Trophoblast cell (in vitro differentiated cells and primary cell): ENCODE data around the gene TBX4.

Experiments used
- DNase-seq, 2 donors: peaks; one replicate each; pipeline ENCODE4 v3.0.0-alpha.2; 2016
- H2AFZ ChIP-seq: 2 replicates; pipeline ENCODE4 v1.6.1; 2013; ENCODE audit warnings: low read length, moderate library complexity, mild to moderate bottlenecking; ENCODE audit not compliant: insufficient read depth, poor library complexity
- H2AK5ac ChIP-seq: 2 replicates; pipeline ENCODE4 v1.6.1; 2013; ENCODE audit warnings: mild to moderate bottlenecking, low read length
- H2BK120ac ChIP-seq: 2 replicates; pipeline ENCODE4 v1.6.1; 2013; ENCODE audit warnings: low read length, mild to moderate bottlenecking, moderate library complexity; ENCODE audit not compliant: insufficient read depth, poor library complexity
- H2BK12ac ChIP-seq: 2 replicates; pipeline ENCODE4 v1.6.1; 2013; ENCODE audit warnings: mild to moderate bottlenecking, low read length, moderate library complexity
- H2BK5ac ChIP-seq: 2 replicates; pipeline ENCODE4 v1.6.1; 2013; ENCODE audit warnings: low read length, low read depth, moderate library complexity, mild to moderate bottlenecking; ENCODE audit not compliant: poor library complexity
- H3K14ac ChIP-seq: 2 replicates; pipeline ENCODE4 v1.6.1; 2013; ENCODE audit warnings: mild to moderate bottlenecking, low read length
- H3K18ac ChIP-seq: 2 replicates; pipeline ENCODE4 v1.6.1; 2013; ENCODE audit warnings: mild to moderate bottlenecking, low read length
- H3K23ac ChIP-seq: 2 replicates; pipeline ENCODE4 v1.6.1; 2013; ENCODE audit warnings: low read length
- H3K27ac ChIP-seq: 2 replicates; pipeline ENCODE4 v1.5.1; 2013; ENCODE audit warnings: low read depth, mild to moderate bottlenecking, inconsistent platforms, low read length, moderate library complexity
- H3K27me3 ChIP-seq: 2 replicates; pipeline ENCODE4 v1.6.1; 2013; ENCODE audit warnings: inconsistent platforms, mild to moderate bottlenecking, low read length, moderate library complexity; ENCODE audit not compliant: insufficient read depth
- H3K36me3 ChIP-seq, 2 experiments: 1 replicate in 1 of 2; 2 replicates in 1 of 2; pipeline ENCODE4 v1.6.1; 2013; ENCODE audit warnings: low read length in 2 of 2, mild to moderate bottlenecking in 2 of 2, moderate library complexity in 1 of 2; ENCODE audit not compliant: insufficient read depth in 2 of 2, control insufficient read depth in 1 of 2
- H3K4ac ChIP-seq: 2 replicates; pipeline ENCODE4 v1.6.1; 2013; ENCODE audit warnings: low read depth, mild to moderate bottlenecking, low read length, moderate library complexity
- H3K4me1 ChIP-seq, 2 experiments: 1 replicate in 1 of 2; 2 replicates in 1 of 2; pipeline ENCODE4 v1.6.1; 2013; ENCODE audit warnings: low read length in 2 of 2, mild to moderate bottlenecking in 2 of 2, moderate library complexity in 1 of 2; ENCODE audit not compliant: insufficient read depth in 2 of 2, control insufficient read depth in 1 of 2
- H3K4me2 ChIP-seq: 2 replicates; pipeline ENCODE4 v1.6.1; 2013; ENCODE audit warnings: inconsistent platforms, mild to moderate bottlenecking, low read length, moderate library complexity
- H3K4me3 ChIP-seq: 2 replicates; pipeline ENCODE4 v1.5.1; 2013; ENCODE audit warnings: mild to moderate bottlenecking, low read depth, low read length, inconsistent platforms
- H3K79me1 ChIP-seq: one replicate; pipeline ENCODE4 v1.6.1; 2013; ENCODE audit warnings: low read length
- H3K79me2 ChIP-seq: 2 replicates; pipeline ENCODE4 v1.6.1; 2013; ENCODE audit warnings: low read length, mild to moderate bottlenecking; ENCODE audit not compliant: control insufficient read depth, insufficient read depth, poor library complexity
- H3K9ac ChIP-seq: 2 replicates; pipeline ENCODE4 v1.6.1; 2013; ENCODE audit warnings: mild to moderate bottlenecking, low read length
- H3K9me3 ChIP-seq: 2 replicates; pipeline ENCODE4 v1.6.1; 2013; ENCODE audit warnings: low read depth, mild to moderate bottlenecking, control low read depth, inconsistent platforms, low read length; ENCODE audit not compliant: insufficient read depth
- H4K12ac ChIP-seq: 2 replicates; pipeline ENCODE4 v1.6.1; 2013; ENCODE audit warnings: low read depth, mild to moderate bottlenecking, low read length, moderate library complexity
- H4K8ac ChIP-seq: 2 replicates; pipeline ENCODE4 v1.6.1; 2013; ENCODE audit warnings: low read depth, mild to moderate bottlenecking, low read length, moderate library complexity
- H4K91ac ChIP-seq: one replicate; pipeline ENCODE4 v1.6.1; 2013; ENCODE audit warnings: low read depth, mild to moderate bottlenecking, low read length, moderate library complexity
- WGBS: extraction: QIAGEN DNeasy Blood & Tissue Kit; methylation state at CpG from one replicate; pipeline ENCODE4 v1.1.7; 2013; ENCODE audit warnings: missing lambda C conversion rate; ENCODE audit not compliant: insufficient read length, insufficient coverage; ENCODE audit errors: extremely low coverage; 5-methylcytosine and 5-hydroxymethylcytosine counted together

TBX4 gene

GRCh38 chr17:61485067-61485775 is 33.0 kb downstream of the TBX4 start:
- H2BK5ac ChIP-seq: no peak overlapping the region
- H3K27ac ChIP-seq: no peak overlapping the region
- no peak overlapping the region for H4K12ac ChIP-seq
- no peak overlapping the region for H2BK12ac ChIP-seq
- no peak overlapping the region for H4K91ac ChIP-seq
- H3K23ac ChIP-seq: no peak overlapping the region
- peaks cover 7% of the 10 kb centered on the region for H3K9me3 ChIP-seq
- H2BK120ac ChIP-seq: no peak overlapping the region
- H3K18ac ChIP-seq: no peak overlapping the region
- H3K14ac ChIP-seq: no peak overlapping the region
- no peak overlapping the region for H3K4me2 ChIP-seq
- peaks cover 5% of the 10 kb centered on the region for H3K79me1 ChIP-seq
- H2AFZ ChIP-seq: no peak overlapping the region
- no peak overlapping the region for H3K4ac ChIP-seq
- no CpG with 5 or more reads among the region's 8 CpGs for WGBS
- H2AK5ac ChIP-seq: no peak overlapping the region
- no peaks in the 10 kb centered on the region for H3K27me3 ChIP-seq
- no peak overlapping the region for H3K4me3 ChIP-seq
- no peak for DNase-seq
- no peak overlapping the region for H3K9ac ChIP-seq
- no peak overlapping the region for H4K8ac ChIP-seq
- peaks cover 16 to 18% of the 10 kb centered on the region in 2 experiments for H3K4me1 ChIP-seq
- no peaks in the 10 kb centered on the region for H3K79me2 ChIP-seq
- H3K36me3 ChIP-seq: no peaks in the 10 kb centered on the region

- Histone ChIP-seq H2AK5ac (peak overlapping the region; percentile 58), H2BK12ac (no peak overlapping the region), H3K27me3 (no peaks in the 10 kb centered on the region), H4K12ac (no peak overlapping the region), H3K36me3 (no peaks in the 10 kb centered on the region), H2AFZ (no peak overlapping the region), H3K79me2 (no peaks in the 10 kb centered on the region), H3K79me1 (peaks cover 5% of the 10 kb centered on the region), H3K23ac (no peak overlapping the region), H3K18ac (no peak overlapping the region), H3K4me2 (no peak overlapping the region), H3K9me3 (peaks cover 7% of the 10 kb centered on the region), H4K8ac (no peak overlapping the region), H3K27ac (no peak overlapping the region), H3K4ac (no peak overlapping the region), H4K91ac (peak overlapping the region; percentile 40), H3K14ac (no peak overlapping the region), H3K9ac (no peak overlapping the region), H3K4me1 (peaks cover 16 to 18% of the 10 kb centered on the region in 2 experiments), H3K4me3 (no peak overlapping the region), H2BK5ac (no peak overlapping the region), H2BK120ac (no peak overlapping the region)
- no peak for DNase-seq
- WGBS: no CpG with 5 or more reads among the region's 22 CpGs
Measured at GRCh38 chr17:61486135-61487120, 34.2 kb downstream of the TBX4 start.

GRCh38 chr17:61487161-61487988 is 35.2 kb downstream of the TBX4 start:
- H2BK12ac ChIP-seq: no peak overlapping the region
- no peaks in the 10 kb centered on the region for H3K79me2 ChIP-seq
- peaks cover 5% of the 10 kb centered on the region for H3K79me1 ChIP-seq
- peaks cover 6% of the 10 kb centered on the region for H3K9me3 ChIP-seq
- no peak overlapping the region for H3K4me2 ChIP-seq
- H3K9ac ChIP-seq: no peak overlapping the region
- H3K27ac ChIP-seq: no peak overlapping the region
- no peaks in the 10 kb centered on the region for H3K36me3 ChIP-seq
- H3K4ac ChIP-seq: no peak overlapping the region
- H4K12ac ChIP-seq: no peak overlapping the region
- WGBS: no CpG with 5 or more reads among the region's 28 CpGs
- H2BK120ac ChIP-seq: no peak overlapping the region
- H3K27me3 ChIP-seq: no peaks in the 10 kb centered on the region
- no peak overlapping the region for H4K91ac ChIP-seq
- H2AK5ac ChIP-seq: no peak overlapping the region
- no peak overlapping the region for H4K8ac ChIP-seq
- no peak overlapping the region for H3K14ac ChIP-seq
- no peak overlapping the region for H3K4me3 ChIP-seq
- no peak overlapping the region for H2BK5ac ChIP-seq
- DNase-seq: no peak
- no peak overlapping the region for H3K23ac ChIP-seq
- H3K4me1 ChIP-seq: peaks cover 16 to 18% of the 10 kb centered on the region in 2 experiments
- H3K18ac ChIP-seq: no peak overlapping the region
- no peak overlapping the region for H2AFZ ChIP-seq

- Histone ChIP-seq H2BK5ac (no peak overlapping the region), H3K27ac (no peak overlapping the region), H2AFZ (no peak overlapping the region), H3K36me3 (no peaks in the 10 kb centered on the region), H2AK5ac (no peak overlapping the region), H3K9ac (no peak overlapping the region), H3K14ac (no peak overlapping the region), H3K4me2 (no peak overlapping the region), H2BK12ac (no peak overlapping the region), H4K91ac (no peak overlapping the region), H3K4me3 (no peak overlapping the region), H3K4ac (no peak overlapping the region), H3K23ac (no peak overlapping the region), H3K9me3 (peaks cover under 1% of the 10 kb centered on the region), H3K18ac (no peak overlapping the region), H4K12ac (no peak overlapping the region), H3K27me3 (no peaks in the 10 kb centered on the region), H2BK120ac (no peak overlapping the region), H3K4me1 (peaks cover 16 to 22% of the 10 kb centered on the region in 2 experiments), H3K79me2 (no peaks in the 10 kb centered on the region), H4K8ac (no peak overlapping the region), H3K79me1 (peaks cover 5% of the 10 kb centered on the region)
- WGBS: no CpG with 5 or more reads among the region's 9 CpGs
- DNase-seq: no peak
Measured at GRCh38 chr17:61487989-61488595, 35.9 kb downstream of the TBX4 start.
